Cerebellar nuclear complex (tissue), 1 donor: ENCODE measurements around the gene BRIP1.
"Not testable (repeated sequence)": the region's sequence is repeated elsewhere in the genome, so short reads cannot be mapped to it uniquely, and the experiment has no call there.

ENCODE experiments used
- DNase-seq, 2 experiments: peaks; one replicate each; lab custom pipeline; 2025; lab: John Stamatoyannopoulos, UW

The BRIP1 gene

DNA sequence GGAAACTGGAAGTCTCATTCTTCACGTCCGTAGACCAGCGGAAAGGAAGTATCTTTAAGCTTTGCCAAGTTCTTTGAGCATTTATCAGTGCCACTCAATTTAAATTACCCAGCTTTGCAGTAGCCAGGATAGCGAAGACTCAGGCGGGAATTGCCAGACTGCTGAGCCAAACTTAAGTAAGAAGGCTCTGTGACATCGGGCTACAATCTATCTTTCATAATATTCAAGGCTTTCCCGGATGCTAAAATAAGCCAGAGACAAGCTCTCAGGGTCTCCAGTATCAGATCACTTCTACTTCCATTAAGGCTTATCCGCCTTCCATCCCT, 436 bp upstream of the BRIP1 start:
- no peak for DNase-seq

DNA sequence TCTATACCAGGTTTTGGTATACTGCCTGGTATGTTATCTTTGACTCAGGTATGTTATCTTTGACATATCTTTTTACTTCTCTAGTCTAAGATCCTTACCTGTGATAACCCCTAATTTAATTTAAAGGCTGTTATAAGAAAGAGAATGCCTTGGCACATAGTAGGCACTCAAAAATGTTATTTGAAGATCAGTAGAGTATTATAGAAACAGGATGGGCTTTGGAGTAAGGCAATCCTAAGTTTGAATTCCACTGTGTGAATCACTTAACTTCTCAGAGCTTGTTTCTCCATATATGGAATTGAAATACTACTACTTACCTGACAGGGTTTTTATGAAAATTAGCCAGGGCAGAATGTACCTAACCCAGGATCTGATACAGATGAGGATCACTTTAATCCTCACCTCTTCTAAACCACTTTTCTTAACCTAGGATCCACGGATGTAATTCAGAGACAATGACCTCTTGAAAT, 1.2 kb downstream of the BRIP1 start:
- no peak for DNase-seq

DNA sequence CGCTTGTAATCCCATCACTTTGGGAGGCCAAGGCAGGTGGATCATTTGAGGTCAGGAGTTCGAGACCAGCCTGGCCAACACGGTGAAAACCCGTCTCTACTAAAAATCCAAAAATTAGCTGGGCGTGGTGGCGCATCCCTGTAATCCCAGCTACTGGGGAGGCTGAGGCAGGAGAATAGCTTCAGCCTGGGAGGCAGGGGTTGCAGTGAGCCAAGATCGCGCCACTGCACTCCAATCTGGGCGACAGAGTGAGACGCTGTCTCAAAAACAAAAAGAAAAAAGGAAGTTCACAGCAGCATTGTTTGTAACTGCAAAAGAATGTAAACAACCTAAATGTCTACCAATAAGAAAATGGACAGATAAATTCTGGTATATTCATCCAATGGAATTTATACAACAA, 2.9 kb downstream of the BRIP1 start:
- not testable (repeated sequence) for DNase-seq

DNA sequence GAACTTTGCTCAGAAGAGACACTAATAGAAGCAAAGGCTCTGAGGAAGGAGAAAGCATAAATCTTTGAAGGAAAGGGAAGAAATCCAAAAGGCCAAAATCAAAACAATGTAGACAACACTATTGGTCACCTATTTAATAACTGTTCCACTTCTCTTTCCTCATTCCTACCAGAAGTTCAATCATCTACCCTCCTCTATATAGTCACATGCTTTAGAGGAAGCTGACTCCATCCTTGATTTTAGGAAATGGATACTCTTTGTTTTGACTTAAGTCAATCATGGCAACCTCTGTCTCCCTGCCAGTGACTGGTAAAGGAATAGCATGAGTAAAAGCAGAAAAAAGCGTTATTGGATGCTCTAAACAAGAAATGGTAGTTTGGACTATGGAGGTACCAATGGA, 7.3 kb downstream of the BRIP1 start:
- DNase-seq = no peak

DNA sequence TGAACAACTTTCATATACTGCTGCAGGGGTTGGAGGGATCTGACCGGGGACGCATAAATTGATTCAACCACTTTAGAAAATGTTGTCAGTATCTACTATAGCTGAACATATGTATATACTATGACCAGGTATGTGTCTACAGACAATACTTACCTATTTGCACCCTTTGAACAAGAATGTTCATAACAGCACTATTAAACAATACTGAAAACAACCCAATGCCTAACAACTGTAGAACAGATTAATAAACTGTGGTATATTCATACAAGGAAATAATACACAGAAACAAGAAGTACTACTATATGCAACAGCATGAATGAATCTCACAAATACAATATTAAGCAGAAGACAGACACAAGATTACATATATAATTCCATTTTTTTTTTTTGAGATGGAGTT, 10.5 kb downstream of the BRIP1 start:
- DNase-seq = no peak

DNA sequence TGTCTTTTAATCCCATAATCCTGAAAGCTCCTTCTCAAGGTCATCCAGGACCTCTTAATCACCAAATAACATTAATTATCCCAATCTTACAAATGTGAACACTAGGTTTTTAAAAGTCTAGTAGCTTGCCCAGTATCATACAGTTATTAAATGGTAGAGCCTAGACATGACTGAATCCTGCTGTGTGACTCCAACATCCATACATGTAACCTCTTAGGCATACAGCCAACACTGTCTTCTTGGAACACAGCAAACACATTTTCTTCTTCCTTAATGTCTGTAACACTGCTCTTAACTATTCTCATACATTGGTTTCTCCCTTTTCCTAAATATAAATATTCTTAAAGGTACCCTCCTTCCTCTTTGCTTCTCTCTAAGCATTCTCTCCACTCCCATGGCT, 13.7 kb downstream of the BRIP1 start:
- DNase-seq = no peak

DNA sequence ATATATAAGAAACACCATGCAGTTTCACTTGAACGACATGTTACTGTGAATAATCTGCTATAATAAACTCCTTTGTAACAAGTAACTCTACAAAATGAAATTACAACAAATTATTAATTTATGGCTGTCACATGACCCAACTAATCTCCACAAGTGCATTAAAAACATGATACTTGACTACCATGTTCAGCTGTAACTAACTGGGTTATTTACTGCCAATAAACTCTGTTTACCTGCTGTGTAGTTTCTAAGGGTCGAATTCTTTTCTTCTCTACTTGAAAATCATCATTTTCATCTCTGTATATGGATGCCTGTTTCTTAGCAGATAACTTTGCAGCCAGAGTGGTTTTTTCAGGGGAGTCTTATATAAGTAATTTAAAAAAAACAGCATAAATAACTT, 14.4 kb downstream of the BRIP1 start:
- DNase-seq = no peak

DNA sequence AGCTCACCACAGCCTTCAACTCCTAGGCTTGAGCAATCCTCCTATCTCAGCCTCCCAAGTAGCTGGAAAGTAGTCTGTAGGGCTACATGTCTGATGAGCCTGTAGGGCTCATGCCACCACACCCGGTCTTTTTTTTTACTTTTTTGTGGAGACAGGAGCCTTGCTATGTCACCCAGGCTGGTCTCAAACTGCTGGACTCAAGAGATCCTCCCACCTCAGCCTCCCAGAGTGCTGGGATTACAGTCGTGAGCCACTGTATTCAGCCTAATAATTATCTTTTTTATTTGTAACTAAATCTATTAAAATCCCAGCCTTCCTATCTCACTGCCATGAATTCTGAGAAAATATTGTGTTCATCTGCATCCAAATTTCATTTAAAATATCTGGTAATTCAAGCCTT, 15.1 kb downstream of the BRIP1 start:
- no peak for DNase-seq

DNA sequence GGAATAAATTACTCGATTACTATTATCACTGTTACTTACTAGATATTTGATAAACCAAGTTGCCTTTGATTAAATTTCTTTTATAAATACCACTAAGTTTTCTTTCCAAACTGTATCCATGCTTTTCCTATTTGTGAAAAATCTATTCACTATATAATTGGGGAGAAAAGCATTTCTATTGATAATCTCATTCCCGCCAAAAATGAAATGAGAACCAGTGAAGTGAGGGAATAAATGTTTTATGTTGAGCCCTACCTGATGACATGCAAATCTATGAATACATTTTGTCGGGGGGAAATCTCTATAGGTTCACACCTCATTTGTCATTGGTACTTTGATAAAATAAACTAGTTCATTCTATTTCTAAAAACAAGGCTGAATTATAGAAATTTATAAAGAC, 15.7 kb downstream of the BRIP1 start:
- DNase-seq = no peak

DNA sequence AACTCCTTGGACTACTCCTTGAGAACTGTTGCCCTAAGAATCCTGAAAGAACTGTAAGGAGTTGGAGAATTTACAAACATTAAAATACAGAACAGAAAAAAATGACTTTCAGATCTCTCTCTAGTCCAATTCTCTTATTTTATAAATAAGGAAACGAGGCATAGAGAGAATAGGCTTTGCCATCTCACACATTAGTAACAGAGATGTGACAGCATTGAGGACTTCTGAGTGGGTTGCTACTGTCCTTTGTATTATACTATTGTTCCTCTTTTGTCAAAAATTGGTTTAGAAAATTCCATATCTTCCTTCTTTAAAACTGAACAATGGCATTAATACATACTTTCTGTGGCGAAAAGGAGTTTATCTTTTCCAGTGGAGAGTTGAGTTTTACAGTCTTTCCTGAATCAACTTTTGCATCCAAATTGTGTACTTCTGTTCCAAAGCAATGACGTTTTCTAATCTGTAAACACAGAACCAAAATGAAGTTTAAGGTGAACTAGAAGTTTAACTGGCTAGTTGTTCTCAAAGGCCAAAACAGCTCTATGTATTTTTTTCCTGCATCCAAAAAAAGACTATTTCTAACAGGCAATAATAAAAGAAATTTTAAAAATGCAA, 16.5 kb downstream of the BRIP1 start:
- DNase-seq = no peak

DNA sequence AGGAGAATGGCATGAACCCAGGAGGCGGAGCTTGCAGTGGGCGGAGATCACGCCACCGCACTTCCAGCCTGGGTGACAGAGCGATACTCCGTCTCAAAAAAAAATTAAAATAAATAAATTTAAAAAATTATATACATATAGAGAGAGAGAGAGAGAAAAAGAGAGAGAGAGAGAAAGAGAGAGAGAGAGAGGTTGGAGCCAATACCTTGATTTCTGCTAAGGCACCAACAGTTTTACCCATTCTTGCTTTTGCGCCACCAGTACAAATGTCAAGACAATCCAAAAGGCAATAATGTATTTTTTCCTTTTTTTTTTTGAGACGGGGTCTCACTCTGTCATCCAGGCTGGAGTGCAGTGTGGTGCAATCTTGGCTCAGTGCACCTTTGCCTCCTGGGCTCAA, 17.2 kb downstream of the BRIP1 start:
- no peak for DNase-seq

DNA sequence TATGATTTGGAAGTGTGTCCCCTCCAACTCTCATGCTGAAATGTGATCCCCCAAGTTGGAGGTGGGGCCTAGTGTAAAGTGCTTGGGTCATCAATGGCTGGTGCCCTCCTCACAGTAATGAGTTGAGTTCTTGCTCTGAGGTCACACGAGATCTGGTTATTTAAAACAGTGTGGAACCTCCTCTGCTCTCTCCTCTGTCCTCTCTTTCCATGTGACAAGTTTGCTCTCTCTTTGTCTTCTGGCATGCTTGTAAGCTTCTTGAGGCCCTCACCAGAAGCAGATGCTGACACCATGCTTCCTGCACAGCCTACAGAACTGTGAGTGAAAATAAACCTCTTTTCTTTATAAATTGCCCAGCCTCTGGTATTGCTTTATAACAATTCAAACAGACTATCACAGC, 19.9 kb downstream of the BRIP1 start:
- DNase-seq = no peak

DNA sequence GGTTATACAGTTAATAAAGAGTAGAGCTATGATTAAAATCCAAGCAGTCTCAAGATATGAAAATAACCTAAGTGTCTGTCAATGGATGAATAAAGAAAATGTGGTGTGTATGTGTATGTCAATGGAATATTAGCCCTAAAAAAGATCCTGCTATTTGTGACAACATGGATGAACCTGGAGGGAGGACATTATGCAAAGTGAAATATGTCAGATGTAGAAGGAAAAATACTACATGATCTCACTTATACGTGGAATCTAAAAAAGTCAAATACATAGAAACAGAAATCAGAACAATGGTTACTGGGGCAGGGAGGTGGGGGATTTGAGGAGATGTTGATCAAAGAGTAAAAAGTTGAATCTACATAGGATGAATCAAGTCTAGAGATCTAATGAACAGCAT, 20.4 kb downstream of the BRIP1 start:
- DNase-seq = no peak

DNA sequence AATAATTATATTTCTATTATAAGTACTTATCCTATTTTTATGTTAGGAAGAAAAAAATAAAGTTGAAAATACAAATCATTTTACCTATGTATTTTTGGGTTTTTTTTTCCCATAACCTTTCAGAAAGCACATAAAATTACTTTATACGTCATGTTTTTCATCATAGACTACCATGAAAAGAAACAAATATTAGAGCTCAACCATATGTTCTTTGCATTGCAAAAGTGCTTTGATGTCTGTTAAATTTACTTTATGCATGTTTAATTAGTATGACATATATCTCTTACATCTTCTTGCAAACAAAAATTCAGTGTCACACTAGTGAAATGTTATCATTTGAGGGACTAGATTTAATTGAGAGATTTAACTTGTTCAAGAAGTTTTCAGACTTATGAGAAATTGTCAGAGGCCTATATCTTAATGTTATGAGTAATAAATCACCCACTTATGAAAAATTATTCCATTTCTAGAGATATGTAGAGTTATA, 24.0 kb downstream of the BRIP1 start:
- no peak for DNase-seq

DNA sequence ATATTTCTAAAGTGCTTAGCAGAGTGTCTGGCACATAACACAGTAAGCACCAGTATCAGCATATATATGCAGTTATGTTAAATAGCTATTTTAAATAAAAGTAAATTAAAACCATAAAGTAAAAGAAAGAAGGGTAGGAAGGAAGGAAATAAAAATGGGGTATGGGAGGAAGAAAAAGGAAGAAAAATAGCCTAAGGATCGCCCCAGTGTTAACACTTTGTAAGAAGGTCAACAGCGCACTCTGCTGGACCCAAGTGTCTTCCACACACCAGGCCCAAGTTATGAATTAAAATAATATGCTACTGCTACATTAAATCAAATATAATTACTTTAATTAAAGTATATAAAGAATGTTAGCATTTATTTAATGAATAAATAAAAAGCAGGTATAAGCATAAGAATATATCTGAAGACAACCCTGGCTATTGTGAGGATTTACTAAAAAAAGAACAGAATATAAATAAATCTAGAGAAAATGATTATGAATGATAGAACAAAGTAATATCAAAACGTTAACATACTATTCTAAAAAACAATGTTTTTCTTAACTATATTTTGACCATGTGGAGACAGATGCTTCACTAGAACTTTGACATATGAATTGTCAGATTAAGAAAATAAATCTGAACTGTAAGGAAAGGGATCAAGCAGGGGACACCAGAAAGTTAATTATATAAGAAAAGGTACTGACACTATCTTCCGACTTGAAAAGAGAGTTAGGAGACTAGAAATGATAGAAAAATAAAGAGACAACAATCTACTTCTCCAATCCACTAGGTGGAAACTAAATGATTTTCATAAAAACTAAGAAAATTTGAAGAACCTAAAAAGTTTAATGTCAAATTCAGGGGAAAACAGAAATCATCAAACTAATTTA, 25.9 kb downstream of the BRIP1 start:
- no peak for DNase-seq

DNA sequence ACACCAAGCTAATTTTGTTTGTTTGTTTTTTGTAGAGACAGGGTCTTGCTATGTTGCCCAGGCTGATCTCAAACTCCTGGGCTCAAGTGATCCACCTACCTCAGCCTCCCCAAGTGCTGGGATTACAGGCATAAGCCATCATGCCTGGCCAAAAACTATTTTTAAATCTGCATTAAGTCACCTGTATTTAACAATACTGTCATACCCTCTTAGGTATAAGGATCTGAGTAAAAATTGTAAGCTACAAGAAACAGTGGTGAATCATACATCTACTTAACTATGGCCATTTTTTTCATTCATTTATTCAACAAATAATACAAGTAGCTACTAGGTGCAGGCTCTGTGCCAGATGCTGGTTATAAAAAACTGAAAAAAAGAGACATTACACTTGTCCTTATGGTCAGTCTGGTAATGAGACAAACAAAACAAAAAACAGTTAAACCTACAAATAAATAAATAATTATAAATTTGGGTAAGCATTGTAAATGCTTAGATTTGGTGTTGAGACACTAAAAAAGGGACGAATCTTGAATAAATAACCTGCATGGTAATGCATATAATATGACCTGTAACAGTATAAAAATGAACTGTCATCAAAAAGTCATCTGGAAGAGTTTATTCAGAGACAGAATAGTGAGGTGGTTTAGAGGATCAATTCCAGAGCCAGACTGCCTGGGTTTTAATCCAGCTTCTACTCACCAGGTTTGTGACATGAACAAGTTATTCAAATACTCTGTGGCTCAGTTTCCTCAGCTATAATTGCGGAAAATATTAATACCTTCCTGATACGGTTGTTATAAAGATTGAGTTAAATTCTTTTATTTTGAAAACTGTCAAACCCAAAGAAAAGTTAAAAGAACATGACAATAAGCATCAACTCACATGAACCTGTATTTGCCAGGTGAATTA, 26.8 kb downstream of the BRIP1 start:
- no peak for DNase-seq

DNA sequence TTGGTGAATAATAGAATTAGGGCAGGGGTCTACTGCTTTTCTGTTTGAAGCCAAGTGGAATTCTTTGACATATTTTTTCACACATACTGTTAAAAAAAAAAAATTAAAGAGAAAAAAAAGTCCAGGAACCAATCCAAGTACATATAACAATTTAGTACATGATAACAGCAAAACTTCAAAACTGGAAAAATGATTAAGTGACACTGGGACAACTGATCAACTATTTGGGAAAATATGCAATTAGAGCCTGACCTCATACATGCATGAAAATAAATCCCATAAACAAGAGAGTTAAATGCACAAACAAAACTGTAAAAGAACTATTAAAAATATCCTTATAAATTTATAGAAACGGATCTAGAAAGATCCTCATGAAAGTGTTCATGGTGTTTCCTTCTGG, 27.7 kb downstream of the BRIP1 start:
- no peak for DNase-seq

DNA sequence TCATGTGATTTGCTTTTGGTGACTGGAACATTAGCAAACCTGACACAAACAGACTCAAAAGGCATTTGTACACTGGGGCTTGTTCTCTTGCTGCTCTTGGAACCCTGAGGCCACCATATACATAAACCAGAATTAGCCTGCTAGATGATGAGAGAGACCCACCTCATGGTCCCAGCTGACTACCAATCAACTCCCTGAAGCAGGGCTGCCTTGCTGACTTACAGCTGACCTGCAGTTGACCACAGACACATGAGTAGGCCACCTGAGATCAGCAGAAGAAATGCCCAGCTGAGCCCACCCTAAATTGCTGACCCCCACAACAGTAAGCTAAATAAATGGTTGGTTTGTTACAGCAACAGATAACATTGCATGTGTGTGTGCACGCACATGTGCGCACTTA, 28.7 kb downstream of the BRIP1 start:
- no peak for DNase-seq

DNA sequence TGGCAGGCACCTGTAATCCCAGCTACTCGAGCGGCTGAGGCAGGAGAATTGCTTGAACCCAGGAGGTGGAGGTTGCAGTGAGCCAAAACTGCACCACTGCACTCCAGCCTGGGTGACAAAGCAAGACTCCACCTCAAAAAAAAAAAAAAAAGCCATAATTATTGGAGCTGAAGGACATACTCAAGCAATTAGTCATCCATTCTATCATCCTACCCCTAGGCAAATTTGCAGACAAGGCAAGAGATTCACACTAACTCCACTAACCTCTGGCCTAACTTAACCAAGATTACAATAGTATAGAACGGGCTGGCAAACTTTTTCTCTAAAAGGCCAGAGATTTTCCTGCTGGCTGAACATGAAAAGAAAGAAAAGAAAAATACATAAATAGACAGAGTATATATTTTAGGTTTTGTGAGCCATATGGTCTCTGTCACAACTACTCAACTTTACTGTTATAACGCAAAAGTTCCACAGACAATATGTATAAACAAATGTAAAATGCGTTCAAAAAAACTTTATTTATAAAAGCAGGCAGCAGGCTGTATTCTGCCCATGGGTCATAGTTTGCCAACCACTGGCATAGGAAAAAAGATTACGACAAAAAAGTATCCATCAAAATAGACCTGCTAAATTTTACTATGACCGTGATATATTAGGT, 29.7 kb downstream of the BRIP1 start:
- DNase-seq = no peak

DNA sequence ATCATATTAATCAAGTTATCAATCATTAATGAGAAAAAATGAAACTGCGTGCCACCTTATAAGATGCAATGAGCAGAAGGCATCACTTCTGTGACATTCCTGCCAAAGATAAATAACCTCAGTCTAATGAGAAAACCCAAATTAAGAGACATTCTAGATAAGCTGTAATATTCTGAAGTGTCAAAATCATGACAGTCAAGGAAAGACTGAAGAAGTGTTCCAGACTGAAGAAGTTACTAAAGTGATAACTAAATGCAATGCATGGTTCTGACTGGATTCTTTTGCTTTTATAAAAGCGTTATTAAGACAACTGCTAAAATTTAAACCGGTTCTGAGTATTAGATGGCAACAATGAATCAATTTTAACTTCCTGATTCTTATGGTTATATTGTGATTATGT, 30.9 kb downstream of the BRIP1 start:
- no peak for DNase-seq

DNA sequence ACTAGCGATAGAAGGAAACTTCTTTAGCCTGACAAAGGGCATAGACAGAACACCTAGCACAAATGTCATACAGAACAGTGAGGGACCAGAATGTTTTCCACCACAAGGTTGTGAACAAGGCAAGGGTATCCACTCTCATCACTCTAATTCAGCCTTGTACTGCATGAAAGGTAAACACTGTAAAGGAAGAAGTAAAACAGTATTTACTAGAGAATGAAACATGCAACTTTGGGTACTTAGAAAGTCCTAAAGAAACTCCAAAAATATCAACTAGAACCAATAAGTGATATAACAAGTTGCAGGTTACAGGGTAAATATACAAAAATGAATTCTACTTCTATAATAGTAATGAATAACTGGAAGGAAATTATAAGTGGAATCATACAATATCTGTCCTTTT, 32.2 kb downstream of the BRIP1 start:
- no peak for DNase-seq

DNA sequence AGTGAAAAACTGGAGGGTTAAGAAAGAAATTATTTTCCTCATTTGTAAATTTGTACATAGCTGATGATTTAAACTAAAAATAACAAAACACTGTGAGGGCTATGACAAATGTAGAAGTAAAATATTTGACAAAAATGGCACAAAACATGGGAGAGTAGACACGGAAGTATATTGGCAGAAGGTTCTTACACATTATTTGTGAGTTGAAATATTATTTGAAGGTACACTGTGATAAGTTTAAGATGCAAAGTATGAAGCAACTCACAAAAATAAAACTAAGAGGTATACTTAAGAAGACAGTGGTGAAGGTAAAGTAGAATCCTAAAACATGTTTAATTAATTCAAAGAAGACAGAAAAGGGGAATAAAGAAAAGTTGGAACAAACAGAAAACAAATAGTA, 34.6 kb downstream of the BRIP1 start:
- DNase-seq = no peak
